ENCODE results near the gene ADAMTS17.

The ADAMTS17 gene

DNA sequence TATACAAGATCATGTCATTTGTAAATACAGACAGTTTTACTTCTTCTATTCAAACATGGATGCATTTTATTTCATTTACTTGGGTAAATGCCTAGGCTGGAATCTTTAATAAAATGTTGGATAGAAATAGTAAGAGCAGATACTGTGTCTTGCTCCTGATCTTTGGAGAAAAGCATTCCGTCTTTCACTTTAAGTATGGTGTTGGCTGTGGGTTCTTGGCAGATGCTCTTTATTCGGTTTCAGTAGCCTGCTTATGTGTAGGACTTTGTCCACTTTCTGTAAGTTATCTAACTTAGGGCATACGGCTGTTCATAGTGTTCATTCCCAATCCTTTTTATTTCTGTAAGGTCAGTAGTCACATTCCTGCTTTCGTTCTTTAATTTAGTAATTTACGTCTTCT lies 303.0 kb downstream of the ADAMTS17 start:
- DNase-seq = no peak

DNA sequence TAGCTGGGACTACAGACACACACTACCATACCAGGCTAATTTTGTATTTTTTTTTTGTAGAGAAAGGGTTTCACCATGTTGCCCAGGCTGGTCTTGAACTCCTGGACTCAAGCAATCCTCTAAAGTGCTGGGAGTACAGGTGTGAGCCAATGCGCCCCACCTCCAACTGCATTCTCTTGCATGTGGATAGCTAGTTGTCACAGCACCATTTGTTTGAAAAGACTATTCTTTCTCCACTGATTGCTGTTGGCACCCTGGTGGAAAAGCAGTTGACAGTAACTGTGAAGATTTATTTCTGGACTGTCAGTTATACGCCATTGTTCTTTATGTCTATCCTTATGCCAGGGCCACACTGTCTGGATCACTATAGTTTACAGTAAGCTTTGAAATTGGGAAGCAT lies 303.9 kb downstream of the ADAMTS17 start:
- DNase-seq = no peak

DNA sequence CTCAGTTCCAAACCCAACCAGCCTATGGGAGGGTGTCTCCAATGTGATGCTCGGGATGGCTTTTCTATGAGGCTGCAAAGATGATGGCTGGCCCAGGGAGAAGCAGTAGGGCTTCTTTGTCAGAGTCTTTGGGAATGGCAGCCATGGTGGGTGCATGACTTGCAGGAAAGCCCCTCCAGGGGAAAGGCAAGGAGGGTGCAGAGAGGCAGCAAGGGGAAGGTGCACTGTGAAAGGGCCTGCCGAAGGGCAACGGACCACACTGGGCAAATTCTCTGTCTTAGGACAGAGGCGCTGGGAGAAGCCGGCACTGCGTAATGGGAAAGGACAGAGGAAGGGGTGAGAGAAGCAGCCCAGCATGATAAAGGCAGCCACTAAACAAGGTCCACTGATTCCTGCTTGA lies 305.8 kb downstream of the ADAMTS17 start:
- no peak for DNase-seq

DNA sequence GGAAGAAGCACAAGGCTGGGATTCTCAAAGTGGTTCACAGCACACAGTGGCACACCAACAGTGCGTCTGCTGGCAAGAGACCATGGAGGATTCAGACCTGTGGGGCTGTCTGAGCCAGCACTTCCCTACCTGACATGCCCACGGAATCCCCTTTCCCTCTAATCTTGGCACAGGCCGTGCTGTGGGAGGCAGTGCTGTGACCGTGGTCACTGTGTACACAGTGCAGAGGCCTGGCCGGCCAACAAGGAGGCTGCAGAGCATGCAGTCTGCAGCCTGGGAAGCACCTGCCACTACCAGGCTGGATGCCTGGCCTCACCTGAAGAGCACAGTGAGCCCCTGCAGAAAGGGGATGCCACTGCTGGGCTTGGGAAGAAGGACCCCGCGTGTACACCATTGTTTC lies 307.6 kb downstream of the ADAMTS17 start:
- DNase-seq = no peak

DNA sequence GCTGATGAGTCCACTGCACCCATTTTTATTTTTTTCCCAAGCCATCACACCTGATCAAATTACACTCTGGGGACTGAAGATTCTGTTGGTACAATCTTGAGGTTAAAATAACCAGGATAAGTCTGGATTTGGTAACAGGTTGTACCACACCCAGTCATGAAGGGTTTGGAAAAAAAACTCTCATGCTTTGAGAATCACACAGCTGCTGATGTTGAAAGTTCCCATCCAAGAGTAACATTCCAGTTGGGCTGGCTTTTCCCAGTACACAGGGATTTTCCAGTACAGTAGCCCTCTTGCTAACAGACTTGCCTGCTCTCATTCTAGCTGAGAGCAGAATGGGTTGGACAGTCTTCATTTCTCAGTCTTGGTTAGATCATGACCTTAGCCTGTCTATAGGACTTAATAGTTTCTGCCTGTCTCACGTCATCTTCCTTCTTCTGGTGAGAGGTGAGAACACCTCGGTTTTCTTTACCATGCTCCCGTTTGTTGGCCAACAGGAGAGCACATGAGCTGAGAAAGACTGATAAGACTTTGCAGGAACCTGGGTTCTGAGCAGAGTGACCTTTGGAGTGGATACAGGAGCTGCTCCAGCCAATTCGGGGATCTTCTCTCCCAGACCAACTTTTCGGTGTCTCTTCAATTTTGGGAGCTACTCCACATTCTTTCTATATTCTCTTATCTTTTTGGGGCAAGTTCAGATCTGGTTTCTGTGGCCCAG lies 308.5 kb downstream of the ADAMTS17 start:
- no peak for DNase-seq

DNA sequence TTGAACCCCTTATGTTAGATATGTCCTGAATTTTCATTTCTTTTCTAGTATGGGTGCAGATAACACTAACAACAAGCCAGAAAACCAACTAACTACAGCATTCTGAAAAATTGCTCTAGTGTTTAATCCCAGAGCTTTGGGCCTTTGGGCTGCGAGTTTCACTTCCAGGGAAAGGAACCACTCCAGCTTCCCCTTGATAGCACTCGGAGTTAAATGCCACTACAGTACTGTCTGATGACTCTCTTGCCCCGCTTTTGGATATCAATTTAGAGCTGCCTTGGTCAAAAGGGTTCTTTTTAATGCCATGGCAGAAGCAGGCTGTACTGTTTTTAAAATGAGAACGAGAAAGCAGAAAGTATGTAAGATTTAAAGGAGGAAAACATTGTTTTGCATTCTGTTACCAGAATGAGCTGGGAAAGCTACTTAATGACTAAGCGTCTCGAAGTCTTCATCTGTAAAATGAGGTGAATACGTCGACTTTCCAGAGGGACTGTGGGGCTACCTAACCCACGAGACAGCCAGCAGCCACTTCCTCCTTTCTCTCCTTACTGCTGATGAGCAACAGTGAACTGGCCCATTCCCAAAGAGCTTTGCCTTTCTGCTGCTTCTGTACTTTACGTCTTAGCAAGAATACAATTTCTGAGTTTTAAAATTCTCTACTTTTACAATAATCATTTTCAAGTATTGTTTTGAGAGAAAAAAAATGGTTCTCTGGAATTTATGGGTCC lies 309.3 kb downstream of the ADAMTS17 start:
- DNase-seq = no peak

DNA sequence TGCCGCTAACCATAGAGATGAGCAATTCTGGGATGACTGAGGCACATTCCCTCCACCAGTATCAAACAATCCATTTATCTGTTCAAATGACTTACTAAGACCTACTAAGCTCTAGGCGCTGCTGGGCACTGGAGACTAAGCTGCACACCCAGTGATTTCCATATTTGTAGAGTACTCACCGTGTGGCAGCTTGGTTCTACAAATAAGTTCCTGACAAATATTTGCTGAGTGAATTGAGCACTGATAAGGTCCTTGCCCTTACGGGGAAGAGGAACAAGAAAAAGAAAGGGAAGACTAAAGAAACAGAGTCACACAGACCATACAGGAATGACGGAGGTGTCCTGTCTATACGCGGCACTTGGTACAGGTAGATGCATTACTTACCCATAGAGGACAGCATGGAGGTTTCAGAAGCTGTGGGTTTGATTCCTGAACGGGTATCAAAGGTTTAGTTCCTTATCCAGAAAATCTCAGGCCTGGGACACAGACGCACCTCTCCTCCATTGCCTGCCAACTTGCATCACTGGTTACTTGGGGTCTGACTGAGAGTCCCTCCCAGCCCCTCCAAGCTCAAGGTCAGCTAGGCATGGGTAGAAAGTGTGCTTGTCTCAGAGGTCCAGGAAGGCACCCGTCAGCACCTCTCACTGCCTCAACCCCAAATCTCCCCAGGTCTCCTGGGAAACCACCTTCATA lies 310.0 kb downstream of the ADAMTS17 start:
- no peak for DNase-seq

DNA sequence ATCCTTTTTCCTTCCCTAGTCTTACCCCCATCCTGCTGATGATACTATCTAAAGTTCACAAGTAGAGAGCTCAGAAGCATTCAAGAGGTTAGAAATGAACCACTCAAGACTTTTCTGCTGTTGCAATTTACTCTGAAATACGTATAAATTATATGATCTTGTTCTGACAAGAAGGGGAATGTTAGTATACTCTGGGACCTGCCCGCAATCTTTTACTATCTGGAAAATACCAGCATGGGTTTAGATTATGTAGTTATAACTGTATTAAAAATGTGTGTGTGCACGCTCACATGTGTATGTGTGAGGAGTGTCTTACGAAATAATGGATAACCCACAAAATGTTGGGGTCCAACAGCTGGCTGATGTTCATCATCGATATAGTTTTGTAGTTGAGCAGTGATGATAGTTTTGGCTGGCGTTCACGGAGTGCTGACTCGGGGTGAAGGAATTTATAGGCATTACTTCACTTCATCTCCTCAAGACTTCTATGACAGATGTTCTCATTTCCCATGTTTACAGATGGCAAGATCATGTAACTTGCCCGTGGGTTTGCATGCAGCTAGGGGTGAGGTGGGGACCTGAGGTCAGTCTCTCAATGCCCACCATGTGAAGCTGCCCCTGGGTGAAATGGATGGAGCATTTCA lies 311.1 kb downstream of the ADAMTS17 start:
- DNase-seq = no peak

DNA sequence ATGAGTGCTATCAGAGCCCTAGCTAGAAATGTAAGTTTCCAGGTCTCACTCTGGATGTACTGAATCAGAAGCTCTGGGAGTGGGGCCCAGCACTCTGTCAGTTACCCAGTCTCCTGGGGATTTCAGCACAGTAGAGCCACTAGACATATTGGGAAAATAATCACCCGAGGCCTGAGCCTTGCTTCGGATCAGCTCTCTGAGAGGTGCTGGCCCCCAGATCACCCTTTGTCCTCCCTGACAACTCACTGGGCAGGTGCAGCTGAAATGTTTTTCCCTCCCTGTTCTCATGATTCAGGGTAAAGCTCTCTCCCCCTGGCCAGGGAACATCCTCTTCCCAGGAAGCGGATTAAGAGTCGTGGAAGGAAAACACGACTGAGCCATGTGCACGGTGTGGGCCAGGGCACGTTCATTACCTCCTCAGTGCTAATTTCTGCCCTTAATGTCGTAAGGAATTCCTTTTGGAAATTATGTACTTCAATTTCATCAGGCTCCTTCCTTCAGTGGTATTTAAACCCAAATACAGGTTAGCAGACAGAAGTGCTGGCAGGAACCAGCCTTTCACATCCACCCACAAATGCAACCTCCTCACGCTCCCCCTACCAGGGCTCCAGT lies 311.8 kb downstream of the ADAMTS17 start:
- DNase-seq = no peak

DNA sequence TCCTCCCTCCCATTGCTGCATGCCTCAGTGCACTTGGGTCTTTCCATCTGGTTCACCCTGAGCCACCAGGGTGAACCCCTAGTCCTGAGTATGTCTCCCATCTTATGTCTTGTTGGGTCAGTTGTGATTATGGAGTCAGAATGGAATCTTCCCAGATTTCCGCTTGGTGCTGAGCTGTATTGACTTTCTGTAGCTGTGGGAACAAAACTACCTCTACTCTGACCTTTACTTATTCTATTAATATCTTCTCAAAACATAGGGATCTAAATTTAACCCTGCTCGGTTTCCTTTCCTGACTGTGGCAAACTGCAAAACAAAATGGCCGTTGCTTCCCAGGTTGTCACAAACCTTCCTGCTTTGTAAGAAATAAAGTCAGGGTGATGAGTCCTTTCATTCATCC lies 312.7 kb downstream of the ADAMTS17 start:
- no peak for DNase-seq

DNA sequence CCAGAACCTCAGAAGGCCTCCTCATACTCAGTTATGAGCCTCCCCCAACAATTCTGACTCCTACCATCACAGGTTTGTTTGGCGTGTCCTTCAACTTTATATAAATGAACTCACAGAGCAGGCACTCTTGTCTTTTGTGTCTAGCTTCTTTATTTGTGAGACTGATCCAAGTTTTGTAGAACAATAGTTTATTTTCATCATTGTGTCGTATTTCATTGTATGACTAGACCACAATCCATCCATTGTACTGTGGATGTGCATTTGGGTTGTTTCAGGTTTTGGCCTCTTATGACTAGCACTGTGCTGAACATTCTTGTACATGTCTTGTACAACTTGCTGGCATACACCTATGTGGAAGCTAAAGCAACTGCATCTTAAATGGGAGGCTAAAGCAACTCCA lies 315.7 kb downstream of the ADAMTS17 start:
- DNase-seq = no peak

DNA sequence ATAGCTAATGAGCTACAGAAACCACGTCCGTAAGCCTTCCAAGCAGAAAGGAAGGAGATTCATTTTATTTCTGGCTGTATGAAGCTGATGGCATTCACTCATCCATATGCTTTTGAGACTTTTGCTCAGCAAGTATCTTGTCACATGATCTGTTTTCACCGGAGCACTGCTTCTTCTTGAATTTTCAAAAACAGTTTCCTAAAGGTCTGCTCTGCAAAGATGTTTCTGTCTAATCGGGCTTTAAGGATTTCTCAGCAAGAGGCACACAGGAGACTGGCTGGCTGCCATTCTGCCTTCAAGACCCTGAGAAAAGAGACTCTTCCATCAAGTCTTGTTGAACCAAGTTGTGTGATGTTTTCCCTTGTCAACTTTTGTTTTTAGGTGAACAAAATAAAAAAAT lies 319.0 kb downstream of the ADAMTS17 start:
- DNase-seq = no peak

DNA sequence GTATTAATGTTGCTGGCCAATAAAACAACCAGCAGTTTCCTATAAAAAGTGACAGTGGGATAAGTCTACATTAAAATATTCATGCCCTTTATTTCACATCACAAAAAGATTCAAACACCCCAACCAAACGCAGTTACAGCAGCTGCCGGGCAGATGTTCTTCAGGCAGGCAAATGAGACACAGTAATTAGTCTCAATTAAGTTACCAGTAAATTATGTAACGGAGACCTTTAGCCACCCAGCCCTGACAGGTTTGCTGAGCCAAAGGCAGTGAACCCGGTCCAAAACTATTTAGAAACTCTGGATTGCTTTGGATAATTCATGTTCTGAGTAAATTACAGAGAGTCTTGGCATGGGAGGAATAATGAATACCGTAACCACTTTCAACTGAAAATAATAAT lies 319.4 kb downstream of the ADAMTS17 start:
- DNase-seq = no peak

DNA sequence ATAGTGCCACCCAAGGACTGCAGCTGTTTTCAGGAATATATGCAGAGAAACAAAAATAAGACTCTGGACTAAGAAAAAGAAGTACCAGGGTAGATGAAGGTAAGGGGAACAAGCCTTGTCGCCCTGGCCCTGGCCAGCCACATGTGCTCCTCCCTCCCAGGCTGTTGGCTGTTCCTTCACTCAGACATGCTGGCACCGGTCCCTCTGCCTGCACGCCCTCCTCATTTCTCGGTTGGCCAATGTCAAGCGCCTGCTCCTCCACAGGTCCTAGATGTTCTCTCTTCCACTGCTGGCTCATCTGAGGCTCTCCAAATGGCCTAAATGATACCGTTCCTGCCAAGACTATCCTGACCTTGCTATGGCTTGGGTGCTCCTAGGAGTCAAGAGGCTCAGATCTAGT lies 320.1 kb downstream of the ADAMTS17 start:
- no peak for DNase-seq

DNA sequence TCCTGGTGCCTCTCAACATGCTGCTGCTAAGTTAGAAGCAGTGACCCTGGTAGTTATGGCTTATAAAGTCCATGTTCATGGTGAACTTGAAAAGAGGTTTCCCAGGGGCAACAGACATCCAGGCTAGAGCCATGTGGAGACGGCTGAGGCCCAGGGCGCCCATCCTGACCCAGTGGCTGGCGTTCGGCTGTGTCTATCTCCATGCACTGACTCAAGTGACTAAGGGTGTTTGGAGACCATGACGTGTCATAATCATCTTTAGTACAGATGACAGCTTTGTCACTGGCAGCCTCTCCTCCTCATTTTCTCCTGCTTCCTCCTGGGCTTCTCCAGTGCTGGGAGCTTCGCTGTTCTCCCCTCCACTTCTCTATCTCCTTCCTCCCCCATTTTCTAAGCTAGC lies 321.2 kb downstream of the ADAMTS17 start:
- DNase-seq = no peak

DNA sequence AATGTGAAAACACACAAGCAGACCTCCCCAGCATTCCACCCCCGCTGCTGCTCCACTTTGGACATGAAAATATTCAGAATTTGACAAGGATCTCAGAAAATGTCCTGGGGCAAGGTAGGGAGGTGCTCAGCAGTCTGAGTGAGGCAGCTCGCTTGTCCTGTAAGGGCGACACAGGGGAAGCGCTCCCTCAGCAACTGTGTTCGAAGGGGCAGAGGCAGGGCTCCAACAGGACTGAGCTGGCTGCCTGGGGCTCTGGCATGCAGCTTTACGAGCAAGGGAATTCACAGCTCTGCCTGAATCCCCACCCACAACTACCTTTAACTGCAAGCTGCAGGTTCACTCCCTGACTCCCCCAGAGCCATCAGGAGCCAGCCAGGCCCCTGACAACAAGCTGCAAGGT lies 321.6 kb downstream of the ADAMTS17 start:
- no peak for DNase-seq

DNA sequence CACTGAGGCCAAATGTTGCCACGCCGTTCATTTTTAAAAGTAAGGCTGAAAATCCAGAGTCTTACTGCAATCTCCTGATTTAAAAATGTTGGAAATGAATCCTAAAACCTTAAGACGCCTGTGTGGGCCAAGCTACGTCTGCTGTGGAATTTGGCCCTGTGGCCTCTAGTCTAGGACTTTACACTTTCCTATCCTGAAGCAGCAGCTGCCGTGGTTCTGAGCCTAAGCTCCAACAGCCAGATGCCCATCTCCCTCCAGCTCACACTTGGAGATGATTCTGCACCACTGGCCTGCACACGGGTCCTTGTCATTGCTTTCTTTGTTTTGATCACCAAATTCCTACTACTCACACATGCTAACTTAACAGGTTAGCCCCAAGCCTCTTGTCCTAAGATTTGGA lies 322.2 kb downstream of the ADAMTS17 start:
- no peak for DNase-seq

DNA sequence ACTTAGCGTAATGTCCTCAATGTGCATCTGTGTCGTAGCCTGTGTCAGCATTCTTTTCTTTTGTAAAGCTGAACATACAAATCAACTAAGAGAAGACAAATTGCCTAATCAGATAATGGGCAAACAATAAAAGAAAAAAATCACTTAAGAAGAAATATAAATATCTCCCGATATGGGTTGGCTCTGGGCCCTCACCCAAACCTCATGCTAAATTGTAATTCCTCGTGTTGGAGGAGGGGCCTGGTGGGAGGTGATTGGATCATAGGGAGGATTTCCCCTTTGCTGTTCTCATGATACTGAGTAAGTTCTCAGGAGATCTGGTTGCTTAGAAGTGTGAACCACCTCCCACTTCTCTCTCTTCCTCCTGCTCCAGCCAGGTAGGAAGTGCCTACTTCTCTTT lies 323.6 kb downstream of the ADAMTS17 start:
- no peak for DNase-seq

DNA sequence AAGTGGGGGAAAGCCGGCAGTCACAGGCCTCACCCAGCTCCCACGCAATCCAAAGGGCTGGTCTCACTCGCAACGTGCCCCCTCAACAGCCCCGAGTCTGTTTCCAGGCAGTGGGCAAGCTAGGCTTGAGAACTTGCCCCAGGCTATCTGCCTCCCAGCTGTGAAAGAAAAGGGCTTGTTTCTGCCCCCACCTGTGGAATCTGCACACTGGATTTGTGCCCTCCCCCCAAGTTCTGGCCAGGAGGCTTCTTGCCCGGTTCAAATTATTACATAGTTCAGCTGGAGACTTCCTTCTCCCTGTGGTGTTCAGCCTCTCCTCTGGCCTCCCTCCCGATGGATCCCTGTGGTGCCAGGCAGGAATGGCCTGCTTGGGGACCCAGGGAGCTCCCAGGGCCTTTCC lies 324.6 kb downstream of the ADAMTS17 start:
- no peak for DNase-seq

DNA sequence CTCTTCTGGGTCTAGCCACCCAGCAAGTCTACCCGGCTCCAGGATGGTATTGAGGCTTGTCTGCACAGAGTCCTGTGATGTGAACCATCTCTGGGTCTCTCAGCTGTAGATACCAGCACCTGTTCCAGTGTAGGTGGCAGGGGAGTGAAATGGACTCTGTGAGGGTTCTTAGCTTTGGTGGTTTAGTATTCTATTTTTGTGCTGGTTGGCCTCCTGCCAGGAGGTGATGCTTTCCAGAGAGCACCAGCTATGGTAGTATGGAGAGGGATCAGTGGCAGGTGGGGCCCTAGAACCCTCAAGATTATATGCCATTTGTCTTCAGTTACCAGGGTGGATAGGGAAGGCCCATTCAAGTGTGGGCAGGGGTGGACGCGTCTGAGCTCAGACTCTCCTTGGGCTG lies 325.1 kb downstream of the ADAMTS17 start:
- DNase-seq = no peak

DNA sequence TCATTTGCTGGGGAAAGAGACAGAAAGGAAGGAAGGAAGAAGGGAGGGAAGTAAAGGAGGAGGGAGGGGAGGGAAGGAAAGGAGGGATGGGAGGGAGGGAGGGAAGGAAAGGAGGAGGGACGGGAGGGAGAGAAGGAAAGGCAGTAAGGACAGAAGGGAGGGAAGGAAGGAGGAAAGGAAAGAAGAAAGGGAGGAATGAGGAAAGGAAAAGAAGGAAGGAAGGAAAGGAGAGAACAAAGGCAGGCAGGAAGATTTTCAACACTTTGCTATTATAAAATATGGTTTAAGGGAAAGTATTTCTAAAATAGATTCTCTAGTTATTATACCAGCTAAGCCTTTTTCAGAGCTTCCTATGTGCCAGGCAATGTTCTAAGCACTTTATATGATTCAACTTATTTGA lies 330.5 kb downstream of the ADAMTS17 start:
- no peak for DNase-seq

DNA sequence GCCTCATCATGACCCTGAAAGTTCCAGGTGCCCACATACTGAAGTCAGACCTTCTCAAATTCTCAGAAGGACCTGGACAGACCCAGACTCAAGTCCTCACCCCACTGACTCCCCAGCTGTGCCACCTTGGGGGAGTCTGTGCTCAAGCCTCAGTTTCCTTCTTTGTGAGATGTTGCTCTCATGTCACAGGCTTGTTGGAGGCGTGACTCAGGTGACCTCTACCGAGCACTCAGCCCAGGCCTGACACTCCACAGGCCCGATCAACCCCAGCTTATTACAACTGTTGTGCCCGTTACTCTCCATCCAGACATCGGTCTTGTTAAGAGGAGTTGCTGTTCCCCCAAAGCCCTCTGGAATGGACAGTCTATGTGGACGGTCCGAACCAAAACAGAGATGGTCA lies 332.4 kb downstream of the ADAMTS17 start:
- DNase-seq = no peak

DNA sequence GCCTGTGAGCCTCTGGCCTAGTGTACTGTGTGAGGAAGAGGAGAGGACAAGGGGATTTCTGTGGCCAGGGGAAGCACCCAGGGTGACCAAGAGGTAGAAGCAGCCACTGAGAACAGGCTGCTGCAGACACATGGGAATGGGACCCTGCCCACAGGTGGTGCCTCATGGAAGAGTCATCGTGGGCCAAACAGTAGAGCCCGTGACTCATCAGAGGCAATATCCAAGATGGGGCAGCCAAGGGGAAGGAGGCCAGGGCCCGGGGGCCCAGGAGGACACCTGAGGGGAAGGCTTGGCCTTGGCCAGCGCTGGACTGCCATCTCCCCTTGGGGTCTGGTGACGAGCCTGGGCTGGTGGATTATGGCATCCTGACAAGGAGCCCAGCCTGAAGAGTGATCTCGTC lies 333.5 kb downstream of the ADAMTS17 start:
- no peak for DNase-seq
